SIG-M5 (cell line): ENCODE measurements around the gene CBLN3.
"Not testable (repeated sequence)": the region's sequence is repeated elsewhere in the genome, so short reads cannot be mapped to it uniquely, and the experiment has no call there.

Source experiments
- DNase-seq: peaks from one replicate; lab custom pipeline; 2025; lab: John Stamatoyannopoulos, UW

The CBLN3 gene

GRCh38 chr14:24403294-24403998 lies 26.0 kb downstream of the CBLN3 start:
- DNase-seq = no peak

- DNase-seq = no peak
Measured at GRCh38 chr14:24401810-24402702, 27.4 kb downstream of the CBLN3 start.

- no peak for DNase-seq
Measured at GRCh38 chr14:24399999-24400718, 29.3 kb downstream of the CBLN3 start.

- DNase-seq = no peak
Measured at GRCh38 chr14:24399447-24399822, 30.0 kb downstream of the CBLN3 start.

- no peak for DNase-seq
Measured at GRCh38 chr14:24398653-24399446, 30.6 kb downstream of the CBLN3 start, which contains the start of gene NYNRIN. Gene NYNRIN, plus strand, starts transcription at chr14:24399003. Its CDS starts 244 bp downstream, at chr14:24399247.

GRCh38 chr14:24398293-24398652 lies 31.2 kb downstream of the CBLN3 start:
- DNase-seq = no peak

- no peak for DNase-seq
Measured at GRCh38 chr14:24397639-24398292, 31.7 kb downstream of the CBLN3 start.

GRCh38 chr14:24395609-24396582 lies 33.6 kb downstream of the CBLN3 start:
- DNase-seq = no peak

GRCh38 chr14:24394275-24394674 lies 35.2 kb downstream of the CBLN3 start:
- DNase-seq = no peak

- no peak for DNase-seq
Measured at GRCh38 chr14:24392325-24393091, 37.0 kb downstream of the CBLN3 start.

- DNase-seq = no peak
Measured at GRCh38 chr14:24390701-24391468, 38.6 kb downstream of the CBLN3 start.

GRCh38 chr14:24389226-24389848 lies 40.1 kb downstream of the CBLN3 start:
- DNase-seq = no peak

GRCh38 chr14:24388474-24389179 lies 40.8 kb downstream of the CBLN3 start:
- no peak for DNase-seq

GRCh38 chr14:24387579-24387978 lies 41.9 kb downstream of the CBLN3 start:
- not testable (repeated sequence) for DNase-seq

- DNase-seq = no peak
Measured at GRCh38 chr14:24387009-24387345, 42.5 kb downstream of the CBLN3 start.

- DNase-seq = no peak
Measured at GRCh38 chr14:24385524-24385923, 43.9 kb downstream of the CBLN3 start.

GRCh38 chr14:24384169-24384568 lies 45.3 kb downstream of the CBLN3 start:
- no peak for DNase-seq

GRCh38 chr14:24382064-24382371 lies 47.5 kb downstream of the CBLN3 start:
- no peak for DNase-seq
